MM.1S (cell line): ENCODE data around the gene GPR142.

Source experiments
- DNase-seq: peaks from one replicate; pipeline ENCODE4 v3.0.0-alpha.2; 2015
- H2AFZ ChIP-seq: fragments of 300-600 bp; sonication (generic); 2 replicates; pipeline ENCODE4 v1.6.0; 2016; ENCODE audit warnings: antibody characterized with exemption, low read length
- H3F3A ChIP-seq: fragments of 300-600 bp; sonication (generic); 2 replicates; pipeline ENCODE4 v1.6.1; 2016; ENCODE audit warnings: mild to moderate bottlenecking, antibody characterized with exemption, low read length, moderate library complexity, mixed read lengths; ENCODE audit not compliant: insufficient read depth
- H3K27ac ChIP-seq: fragments of 300-600 bp; sonication (generic); 2 replicates; pipeline ENCODE4 v1.5.1; 2016; ENCODE audit warnings: mild to moderate bottlenecking, low read length
- H3K27me3 ChIP-seq: fragments of 300-600 bp; sonication (generic); replicated peaks from 2 replicates; pipeline ENCODE4 v1.6.0; 2016; ENCODE audit warnings: low read length; ENCODE audit not compliant: insufficient read depth
- H3K36me3 ChIP-seq: fragments of 300-600 bp; sonication (generic); replicated peaks from 2 replicates; pipeline ENCODE4 v1.6.1; 2016; ENCODE audit warnings: mild to moderate bottlenecking, low read length, mixed read lengths; ENCODE audit not compliant: insufficient read depth
- H3K4me1 ChIP-seq: fragments of 300-600 bp; sonication (generic); 2 replicates; pipeline ENCODE4 v1.6.1; 2016; ENCODE audit warnings: low read length, mixed read lengths
- H3K4me2 ChIP-seq: fragments of 300-600 bp; sonication (generic); 2 replicates; pipeline ENCODE4 v1.6.0; 2016; ENCODE audit warnings: low read depth, low read length
- H3K4me3 ChIP-seq: fragments of 300-600 bp; sonication (generic); 2 replicates; pipeline ENCODE4 v1.5.1; 2016; ENCODE audit warnings: low read length, mixed read lengths
- H3K79me2 ChIP-seq: fragments of 300-600 bp; sonication (generic); 2 replicates; pipeline ENCODE4 v1.6.1; 2016; ENCODE audit warnings: mixed run types, low read length, mixed read lengths
- H3K9ac ChIP-seq: fragments of 300-600 bp; sonication (generic); 2 replicates; pipeline ENCODE4 v1.6.1; 2016; ENCODE audit warnings: low read length, mixed read lengths
- H3K9me2 ChIP-seq: fragments of 300-600 bp; sonication (generic); replicated peaks from 2 replicates; pipeline ENCODE4 v1.6.1; 2016; ENCODE audit warnings: mild to moderate bottlenecking, low read length, mixed read lengths; ENCODE audit not compliant: insufficient read depth
- H3K9me3 ChIP-seq: fragments of 300-600 bp; sonication (generic); replicated peaks from 2 replicates; pipeline ENCODE4 v1.6.1; 2016; ENCODE audit warnings: mild to moderate bottlenecking, low read length, mixed read lengths; ENCODE audit not compliant: insufficient read depth
- H4K20me1 ChIP-seq: fragments of 300-600 bp; sonication (generic); 2 replicates; pipeline ENCODE4 v1.6.1; 2016; ENCODE audit warnings: mild to moderate bottlenecking, low read length, moderate library complexity, mixed read lengths; ENCODE audit not compliant: insufficient read depth
- CTCF ChIP-seq: fragments of 300-600 bp; sonication (generic); IDR thresholded peaks from 2 replicates; pipeline ENCODE4 v1.5.1; 2016; ENCODE audit warnings: antibody characterized with exemption, low read length, mixed read lengths
- EZH2 ChIP-seq: fragments of 300-600 bp; sonication (generic); optimal IDR thresholded peaks from 2 replicates; pipeline ENCODE3; 2017; ENCODE audit warnings: low read depth, mild to moderate bottlenecking, antibody characterized with exemption, low read length, mixed read lengths
- EZH2phosphoT487 ChIP-seq: fragments of 300-600 bp; sonication (generic); IDR thresholded peaks from 2 replicates; pipeline ENCODE4 v1.6.1; 2018; ENCODE audit warnings: antibody characterized with exemption, low read length

GPR142 gene

GRCh38 chr17:74361230-74362068 lies 5.9 kb upstream of the GPR142 start, which contains the start of gene BTBD17:
BTBD17 (minus strand) TSS chr17:74361868; CDS start chr17:74361819, 49 bp downstream.
- H3K27ac ChIP-seq: no peak within 1 kb of the TSS
- peaks cover 82% of the 10 kb centered on the region for H3K27me3 ChIP-seq
- no peaks in the 10 kb centered on the region for H3K9me3 ChIP-seq
- H3K36me3 ChIP-seq: no peaks in the 10 kb centered on the region
- H3K4me1 ChIP-seq: no peaks in the 10 kb centered on the region
- DNase-seq: no peak
- H3K9ac ChIP-seq: no peak within 1 kb of the TSS
- no peak within 1 kb of the TSS for H3K4me3 ChIP-seq
- no peaks in the 10 kb centered on the region for H3K9me2 ChIP-seq
- H4K20me1 ChIP-seq: no peaks in the 10 kb centered on the region
- no peaks in the 10 kb centered on the region for H3F3A ChIP-seq
- H2AFZ ChIP-seq: no peak within 1 kb of the TSS
- no peaks in the 10 kb centered on the region for H3K79me2 ChIP-seq
- H3K4me2 ChIP-seq: no peak within 1 kb of the TSS
- no peak for TF ChIP-seq EZH2phosphoT487
- peak; percentile 51 for TF ChIP-seq CTCF
- no peak for TF ChIP-seq EZH2

GRCh38 chr17:74362069-74362405 lies 5.3 kb upstream of the GPR142 start:
- Histone ChIP-seq H3K4me1 (no peaks in the 10 kb centered on the region), H3K9ac (no peak overlapping the region), H3K9me2 (no peaks in the 10 kb centered on the region), H3K4me3 (no peak overlapping the region), H3K79me2 (no peaks in the 10 kb centered on the region), H4K20me1 (no peaks in the 10 kb centered on the region), H3K4me2 (no peak overlapping the region), H3K27me3 (peaks cover 78% of the 10 kb centered on the region), H3K9me3 (no peaks in the 10 kb centered on the region), H3K36me3 (no peaks in the 10 kb centered on the region), H3F3A (no peaks in the 10 kb centered on the region), H3K27ac (no peak overlapping the region), H2AFZ (no peak overlapping the region)
- no peak for DNase-seq
- no peak for TF ChIP-seq EZH2phosphoT487
- TF ChIP-seq CTCF: no peak
- no peak for TF ChIP-seq EZH2

GRCh38 chr17:74362810-74363498 lies 4.4 kb upstream of the GPR142 start:
- Histone ChIP-seq H3K27ac (no peak overlapping the region), H3K9me2 (no peaks in the 10 kb centered on the region), H3K4me1 (no peaks in the 10 kb centered on the region), H3K4me2 (no peak overlapping the region), H3K4me3 (no peak overlapping the region), H3K36me3 (no peaks in the 10 kb centered on the region), H2AFZ (no peak overlapping the region), H3F3A (no peaks in the 10 kb centered on the region), H3K27me3 (peaks cover 77% of the 10 kb centered on the region), H3K9me3 (no peaks in the 10 kb centered on the region), H3K9ac (no peak overlapping the region), H4K20me1 (no peaks in the 10 kb centered on the region), H3K79me2 (no peaks in the 10 kb centered on the region)
- no peak for DNase-seq
- no peak for TF ChIP-seq CTCF
